MM.1S (cell line): ENCODE results near the gene KRT23.

Experiments
- CTCF ChIP-seq: fragments of 300-600 bp; sonication (generic); IDR thresholded peaks from 2 replicates; pipeline ENCODE4 v1.5.1; 2016; ENCODE audit warnings: antibody characterized with exemption, low read length, mixed read lengths
- EZH2 ChIP-seq: fragments of 300-600 bp; sonication (generic); optimal IDR thresholded peaks from 2 replicates; pipeline ENCODE3; 2017; ENCODE audit warnings: low read depth, mild to moderate bottlenecking, antibody characterized with exemption, low read length, mixed read lengths

GRCh38 chr17:40980117-40980516, 42.7 kb upstream of the KRT23 start:
- TF ChIP-seq CTCF (no peak), EZH2 (no peak)
